HG03196 (cell line): ENCODE results near the gene TPSB2.
"Not testable (repeated sequence)": the region's sequence is repeated elsewhere in the genome, so short reads cannot be mapped to it uniquely, and the experiment has no call there.

ENCODE experiments used
- ATAC-seq: cut with Tn5 transposase; IDR thresholded peaks from one replicate; pipeline ENCODE4 v1.9.1; 2021; ENCODE audit not compliant: unreplicated experiment

Gene TPSB2

GRCh38 chr16:1204933-1205332 is 25.1 kb downstream of the TPSB2 start:
- no peak for ATAC-seq

- ATAC-seq, result no peak
Observed at GRCh38 chr16:1202274-1202673, 27.7 kb downstream of the TPSB2 start.

GRCh38 chr16:1201444-1201843 is 28.5 kb downstream of the TPSB2 start:
- ATAC-seq, result no peak

DNA sequence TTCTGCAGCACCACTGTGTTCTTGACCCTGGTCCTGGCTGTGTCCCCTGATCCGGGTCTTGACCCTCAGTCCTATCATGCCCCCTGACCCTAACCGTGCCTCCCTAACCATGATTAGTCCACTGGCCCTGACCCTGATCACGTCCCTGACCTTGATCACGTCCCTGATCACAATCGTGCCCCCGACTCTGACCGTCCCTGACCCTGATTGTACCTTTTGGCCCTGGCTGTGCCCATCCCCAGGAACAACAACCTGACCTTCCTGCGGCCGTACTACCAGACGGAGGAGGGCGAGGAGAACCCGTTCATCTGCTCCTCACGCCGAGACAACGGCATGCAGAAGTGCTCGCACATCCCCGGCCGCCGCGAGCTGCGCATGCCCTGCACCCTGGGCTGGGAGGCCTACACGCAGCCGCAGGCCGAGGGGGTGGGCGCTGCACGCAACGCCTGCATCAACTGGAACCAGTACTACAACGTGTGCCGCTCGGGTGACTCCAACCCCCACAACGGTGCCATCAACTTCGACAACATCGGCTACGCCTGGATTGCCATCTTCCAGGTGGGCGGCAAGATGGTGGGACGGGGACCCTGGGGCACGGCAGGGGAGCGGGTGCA is 29.9 kb downstream of the TPSB2 start:
- no peak for ATAC-seq

DNA sequence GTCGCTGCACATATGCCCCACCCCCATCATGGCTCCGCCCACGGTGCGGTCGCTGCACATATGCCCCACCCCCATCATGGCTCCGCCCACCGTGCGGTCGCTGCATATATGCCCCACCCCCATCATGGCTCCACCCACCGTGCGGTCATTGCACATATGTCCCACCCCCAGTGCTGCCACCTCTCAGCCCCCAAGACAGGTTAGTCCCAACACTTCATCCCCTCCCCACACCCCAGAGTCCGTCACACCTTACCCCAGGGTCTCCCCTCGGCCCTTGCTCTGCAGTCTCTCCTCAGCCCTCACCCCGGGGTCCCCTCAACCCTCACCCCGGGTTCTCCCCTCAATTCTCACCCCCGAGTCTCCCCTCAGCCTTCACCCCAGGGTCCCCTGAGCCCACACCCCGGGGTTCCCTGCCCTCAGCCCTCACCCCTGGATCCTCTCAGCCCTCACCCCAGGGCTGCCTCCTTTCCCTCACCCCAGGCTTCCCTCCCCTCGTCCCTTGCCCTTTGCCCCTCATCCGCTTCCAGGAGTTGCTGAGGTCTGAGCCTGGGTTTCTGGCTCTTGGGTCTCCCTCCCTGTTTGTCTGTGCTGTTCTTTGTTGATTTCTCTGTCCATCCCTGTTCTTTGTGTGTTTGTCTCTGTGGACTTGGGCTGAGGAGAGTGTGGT is 30.5 kb downstream of the TPSB2 start:
- ATAC-seq, result no peak

DNA sequence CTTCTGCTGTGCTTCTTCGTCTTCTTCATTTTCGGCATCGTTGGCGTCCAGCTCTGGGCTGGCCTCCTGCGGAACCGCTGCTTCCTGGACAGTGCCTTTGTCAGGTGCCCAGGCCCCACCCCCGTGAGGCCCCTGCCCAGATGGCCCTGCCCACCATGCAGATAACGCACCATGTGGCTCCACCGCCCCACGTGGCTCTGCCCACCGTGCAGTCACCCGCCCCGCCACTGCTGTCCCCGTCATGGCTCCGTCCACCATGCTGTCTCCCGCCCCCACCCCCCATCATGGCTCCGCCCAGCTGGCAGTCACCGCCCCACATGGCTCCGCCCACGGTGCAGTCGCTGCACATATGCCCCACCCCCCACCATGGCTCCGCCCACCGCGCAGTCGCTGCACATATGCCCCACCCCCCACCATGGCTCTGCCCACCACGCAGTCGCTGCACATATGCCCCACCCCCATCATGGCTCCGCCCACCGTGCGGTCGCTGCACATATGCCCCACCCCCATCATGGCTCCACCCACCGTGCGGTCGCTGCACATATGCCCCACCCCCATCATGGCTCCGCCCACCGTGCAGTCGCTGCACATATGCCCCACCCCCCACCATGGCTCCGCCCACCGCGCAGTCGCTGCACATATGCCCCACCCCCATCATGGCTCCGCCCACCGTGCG is 31.2 kb downstream of the TPSB2 start:
- not testable (repeated sequence) for ATAC-seq

- ATAC-seq, result no peak
Observed at GRCh38 chr16:1198194-1198593, 31.8 kb downstream of the TPSB2 start.

GRCh38 chr16:1197237-1197866 is 32.6 kb downstream of the TPSB2 start:
- no peak for ATAC-seq

DNA sequence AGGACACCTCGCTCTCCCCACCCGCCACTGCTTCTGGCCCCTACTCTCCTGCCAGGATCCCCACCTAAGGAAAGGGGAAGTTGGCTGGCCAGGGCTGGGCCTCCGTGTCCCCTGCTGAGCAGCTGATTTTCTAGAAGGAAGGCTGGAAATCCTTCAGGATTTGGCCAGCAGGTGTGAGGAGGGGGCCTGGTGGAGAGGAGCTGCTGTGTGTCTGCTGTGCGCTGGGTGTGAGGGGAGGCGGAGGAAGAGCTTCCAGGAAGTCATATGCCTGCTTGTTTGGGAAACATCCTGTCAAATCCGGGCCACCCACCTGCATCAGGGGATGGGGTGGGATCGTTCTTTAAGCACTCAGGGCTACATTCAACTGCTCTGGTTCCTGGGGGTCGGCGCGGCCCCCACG is 33.5 kb downstream of the TPSB2 start:
- ATAC-seq, result no peak

DNA sequence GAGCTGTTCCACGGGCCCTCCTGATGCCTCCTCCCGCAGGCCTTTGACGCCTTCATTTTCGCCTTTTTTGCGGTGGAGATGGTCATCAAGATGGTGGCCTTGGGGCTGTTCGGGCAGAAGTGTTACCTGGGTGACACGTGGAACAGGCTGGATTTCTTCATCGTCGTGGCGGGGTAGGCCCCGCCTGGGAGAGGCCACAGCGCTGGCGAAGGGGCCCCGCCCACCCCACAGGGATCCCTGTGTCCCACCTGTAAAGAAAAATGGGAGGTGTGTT is 34.7 kb downstream of the TPSB2 start:
- no peak for ATAC-seq

DNA sequence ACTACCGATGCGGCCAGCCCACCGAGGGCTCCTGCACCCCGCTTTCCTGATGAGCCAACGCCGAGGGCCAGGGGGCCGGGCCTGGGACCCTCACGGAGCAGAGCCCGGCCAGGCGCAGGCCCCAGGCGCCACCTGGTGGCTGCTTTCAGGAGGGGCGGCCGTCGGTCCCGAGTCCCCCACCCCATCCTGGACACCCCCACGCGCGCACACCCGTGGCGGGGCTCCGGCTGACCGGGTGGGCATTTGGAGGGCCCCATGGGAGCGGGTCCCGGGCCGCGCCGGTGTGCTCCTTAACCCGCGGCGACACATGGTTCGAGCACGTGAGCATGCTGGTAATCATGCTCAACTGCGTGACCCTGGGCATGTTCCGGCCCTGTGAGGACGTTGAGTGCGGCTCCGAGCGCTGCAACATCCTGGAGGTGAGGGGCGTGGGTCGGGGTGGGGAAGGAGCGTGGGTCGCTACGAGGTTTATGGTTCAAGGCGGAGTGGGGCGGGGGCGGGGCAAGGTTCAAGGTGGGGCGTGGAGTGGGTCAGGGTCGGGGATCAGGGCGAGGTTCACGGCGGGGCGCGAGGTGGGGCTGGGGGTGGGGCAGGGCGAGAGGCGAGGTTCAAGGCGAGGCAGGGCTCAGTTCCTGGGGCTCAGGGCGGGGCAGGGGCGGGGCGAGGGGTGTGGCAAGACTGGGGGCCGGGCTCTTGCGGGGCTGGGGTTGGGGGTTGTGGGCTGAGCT is 35.2 kb downstream of the TPSB2 start:
- no peak for ATAC-seq

DNA sequence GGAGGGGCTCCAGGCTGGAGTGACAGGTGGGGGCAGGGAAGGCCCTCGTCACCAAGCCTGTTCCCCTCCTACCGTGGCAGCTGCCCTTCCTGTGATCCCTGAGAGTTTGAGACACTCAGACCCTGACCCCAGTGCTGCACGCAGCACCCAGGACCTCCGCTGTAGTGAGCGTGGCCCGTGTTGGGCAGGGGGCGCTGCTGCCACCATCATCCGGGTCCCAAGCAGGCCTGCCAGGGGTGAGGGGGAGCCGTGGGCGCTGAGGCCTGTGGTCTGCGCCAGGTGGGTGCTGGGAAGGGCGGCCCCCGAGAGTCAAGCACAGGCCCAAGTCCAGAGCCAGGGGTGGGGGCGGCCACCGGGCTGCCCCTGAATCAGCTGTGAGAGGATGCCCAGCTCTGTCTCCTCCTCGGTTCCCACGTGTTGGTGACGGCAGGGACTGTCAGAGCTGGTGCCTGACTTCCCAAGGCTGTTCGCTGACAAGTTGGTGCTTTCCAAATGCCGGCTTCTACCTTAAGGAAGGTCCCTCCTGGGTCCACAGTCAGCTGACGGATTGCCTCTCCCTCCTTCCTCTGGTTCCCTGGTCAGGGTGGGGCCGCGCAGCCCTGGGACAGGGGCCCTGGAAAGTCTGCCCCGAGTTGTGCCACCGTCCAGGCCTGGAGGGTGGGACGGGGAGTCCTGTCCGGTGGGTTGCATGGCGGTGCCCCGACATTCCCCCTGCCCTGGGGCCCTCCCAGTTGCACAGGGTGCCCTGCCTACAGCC is 36.0 kb downstream of the TPSB2 start:
- no peak for ATAC-seq

- ATAC-seq, result no peak
Observed at GRCh38 chr16:1193143-1193824, 36.7 kb downstream of the TPSB2 start.

- no peak for ATAC-seq
Observed at GRCh38 chr16:1192384-1193073, 37.5 kb downstream of the TPSB2 start.

GRCh38 chr16:1190789-1191188 is 39.2 kb downstream of the TPSB2 start:
- not testable (repeated sequence) for ATAC-seq

GRCh38 chr16:1189455-1189854 is 40.5 kb downstream of the TPSB2 start:
- ATAC-seq, result no peak

- no peak for ATAC-seq
Observed at GRCh38 chr16:1188432-1189189, 41.4 kb downstream of the TPSB2 start.

- ATAC-seq, result not testable (repeated sequence)
Observed at GRCh38 chr16:1185460-1186207, 44.4 kb downstream of the TPSB2 start.
